HS-5 (cell line): Measurements from ENCODE around the gene LSS.
A peak's percentile ranks its signal among the peaks of the same experiment; 100 is the strongest.

Experiments
- DNase-seq: peaks from one replicate; pipeline ENCODE4 v3.0.0-alpha.2; 2012; ENCODE audit warnings: low read depth

Gene LSS

GRCh38 chr21:46228345-46229051 is at the start of gene LSS:
TSS of gene LSS (minus strand) at chr21:46228774. CDS start at chr21:46228745, 29 bp downstream.
- peak; percentile 70 for DNase-seq

- DNase-seq: no peak
Observed at GRCh38 chr21:46274797-46275390, 46.3 kb upstream of the LSS start.

GRCh38 chr21:46273341-46273740 is 44.8 kb upstream of the LSS start:
- DNase-seq: no peak

- no peak for DNase-seq
Observed at GRCh38 chr21:46269466-46269865, 40.9 kb upstream of the LSS start.

- DNase-seq: no peak
Observed at GRCh38 chr21:46268371-46268770, 39.8 kb upstream of the LSS start.

- no peak for DNase-seq
Observed at GRCh38 chr21:46266946-46267345, 38.4 kb upstream of the LSS start.

- DNase-seq: no peak
Observed at GRCh38 chr21:46265736-46266525, 37.4 kb upstream of the LSS start.

- no peak for DNase-seq
Observed at GRCh38 chr21:46264690-46265144, 36.1 kb upstream of the LSS start.

GRCh38 chr21:46264046-46264689 is 35.6 kb upstream of the LSS start:
- no peak for DNase-seq

- DNase-seq: no peak
Observed at GRCh38 chr21:46256501-46256994, 28.0 kb upstream of the LSS start.

- DNase-seq: no peak
Observed at GRCh38 chr21:46255758-46256337, 27.3 kb upstream of the LSS start.

GRCh38 chr21:46255166-46255565 is 26.6 kb upstream of the LSS start:
- DNase-seq: no peak

- no peak for DNase-seq
Observed at GRCh38 chr21:46254208-46254975, 25.8 kb upstream of the LSS start.

GRCh38 chr21:46253610-46254124 is 25.1 kb upstream of the LSS start:
- no peak for DNase-seq

GRCh38 chr21:46252840-46253239 is 24.3 kb upstream of the LSS start:
- DNase-seq: no peak

- DNase-seq: no peak
Observed at GRCh38 chr21:46250146-46250725, 21.7 kb upstream of the LSS start.

GRCh38 chr21:46248827-46249226 is 20.3 kb upstream of the LSS start:
- DNase-seq: no peak

- DNase-seq: no peak
Observed at GRCh38 chr21:46248422-46248782, 19.8 kb upstream of the LSS start.

- no peak for DNase-seq
Observed at GRCh38 chr21:46247699-46248421, 19.3 kb upstream of the LSS start.

- no peak for DNase-seq
Observed at GRCh38 chr21:46246345-46246744, 17.8 kb upstream of the LSS start.
